Measurements from ENCODE around the gene SCAF1.

DNA sequence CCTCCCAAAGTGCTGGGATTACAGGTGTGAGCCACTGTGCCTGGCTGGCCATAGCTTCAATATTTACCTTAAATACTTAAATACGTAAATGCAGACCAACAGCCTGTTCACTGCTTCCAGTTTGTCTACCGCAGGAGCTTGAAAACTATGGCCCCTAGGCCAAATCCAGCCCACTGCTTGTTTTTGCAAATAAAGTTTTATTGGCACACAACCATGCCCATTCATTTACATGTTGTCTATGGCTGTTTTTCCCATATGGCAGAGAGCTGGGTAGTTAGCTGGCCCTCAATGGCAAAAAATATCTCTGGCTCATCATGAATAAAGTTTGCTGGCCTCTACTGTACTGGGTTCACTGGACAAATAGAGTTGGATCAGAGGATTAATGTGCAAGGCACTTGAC, 39.2 kb upstream of the SCAF1 start:
- TF ChIP-seq, protein P1, sequence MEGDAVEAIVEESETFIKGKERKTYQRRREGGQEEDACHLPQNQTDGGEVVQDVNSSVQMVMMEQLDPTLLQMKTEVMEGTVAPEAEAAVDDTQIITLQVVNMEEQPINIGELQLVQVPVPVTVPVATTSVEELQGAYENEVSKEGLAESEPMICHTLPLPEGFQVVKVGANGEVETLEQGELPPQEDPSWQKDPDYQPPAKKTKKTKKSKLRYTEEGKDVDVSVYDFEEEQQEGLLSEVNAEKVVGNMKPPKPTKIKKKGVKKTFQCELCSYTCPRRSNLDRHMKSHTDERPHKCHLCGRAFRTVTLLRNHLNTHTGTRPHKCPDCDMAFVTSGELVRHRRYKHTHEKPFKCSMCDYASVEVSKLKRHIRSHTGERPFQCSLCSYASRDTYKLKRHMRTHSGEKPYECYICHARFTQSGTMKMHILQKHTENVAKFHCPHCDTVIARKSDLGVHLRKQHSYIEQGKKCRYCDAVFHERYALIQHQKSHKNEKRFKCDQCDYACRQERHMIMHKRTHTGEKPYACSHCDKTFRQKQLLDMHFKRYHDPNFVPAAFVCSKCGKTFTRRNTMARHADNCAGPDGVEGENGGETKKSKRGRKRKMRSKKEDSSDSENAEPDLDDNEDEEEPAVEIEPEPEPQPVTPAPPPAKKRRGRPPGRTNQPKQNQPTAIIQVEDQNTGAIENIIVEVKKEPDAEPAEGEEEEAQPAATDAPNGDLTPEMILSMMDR (IDR thresholded peaks at IDR 0.05; ENCODE audit: low read length), result no peak
- TF ChIP-seq EZH2 (optimal IDR thresholded peaks at IDR 0.05; ENCODE audit: low read depth, low read length) (no peak), EZH2phosphoT487 (IDR thresholded peaks at IDR 0.05; ENCODE audit: low read length) (no peak)

Measured in MM.1S (cell line).